Trophoblast cell (in vitro differentiated cells and primary cell): ENCODE results near the gene OPRM1.
"Not testable (repeated sequence)": the region's sequence is repeated elsewhere in the genome, so short reads cannot be mapped to it uniquely, and the experiment has no call there.

ENCODE experiments used
- DNase-seq, 2 donors: peaks; one replicate each; pipeline ENCODE4 v3.0.0-alpha.2; 2016
- H2AFZ ChIP-seq: 2 replicates; pipeline ENCODE4 v1.6.1; 2013; ENCODE audit warnings: low read length, moderate library complexity, mild to moderate bottlenecking; ENCODE audit not compliant: insufficient read depth, poor library complexity
- H2AK5ac ChIP-seq: 2 replicates; pipeline ENCODE4 v1.6.1; 2013; ENCODE audit warnings: mild to moderate bottlenecking, low read length
- H2BK120ac ChIP-seq: 2 replicates; pipeline ENCODE4 v1.6.1; 2013; ENCODE audit warnings: low read length, mild to moderate bottlenecking, moderate library complexity; ENCODE audit not compliant: insufficient read depth, poor library complexity
- H2BK12ac ChIP-seq: 2 replicates; pipeline ENCODE4 v1.6.1; 2013; ENCODE audit warnings: mild to moderate bottlenecking, low read length, moderate library complexity
- H2BK5ac ChIP-seq: 2 replicates; pipeline ENCODE4 v1.6.1; 2013; ENCODE audit warnings: low read length, low read depth, moderate library complexity, mild to moderate bottlenecking; ENCODE audit not compliant: poor library complexity
- H3K14ac ChIP-seq: 2 replicates; pipeline ENCODE4 v1.6.1; 2013; ENCODE audit warnings: mild to moderate bottlenecking, low read length
- H3K18ac ChIP-seq: 2 replicates; pipeline ENCODE4 v1.6.1; 2013; ENCODE audit warnings: mild to moderate bottlenecking, low read length
- H3K23ac ChIP-seq: 2 replicates; pipeline ENCODE4 v1.6.1; 2013; ENCODE audit warnings: low read length
- H3K27ac ChIP-seq: 2 replicates; pipeline ENCODE4 v1.5.1; 2013; ENCODE audit warnings: low read depth, mild to moderate bottlenecking, inconsistent platforms, low read length, moderate library complexity
- H3K27me3 ChIP-seq: 2 replicates; pipeline ENCODE4 v1.6.1; 2013; ENCODE audit warnings: inconsistent platforms, mild to moderate bottlenecking, low read length, moderate library complexity; ENCODE audit not compliant: insufficient read depth
- H3K36me3 ChIP-seq, 2 experiments: 1 replicate in 1 of 2; 2 replicates in 1 of 2; pipeline ENCODE4 v1.6.1; 2013; ENCODE audit warnings: low read length in 2 of 2, mild to moderate bottlenecking in 2 of 2, moderate library complexity in 1 of 2; ENCODE audit not compliant: insufficient read depth in 2 of 2, control insufficient read depth in 1 of 2
- H3K4ac ChIP-seq: 2 replicates; pipeline ENCODE4 v1.6.1; 2013; ENCODE audit warnings: low read depth, mild to moderate bottlenecking, low read length, moderate library complexity
- H3K4me1 ChIP-seq, 2 experiments: 1 replicate in 1 of 2; 2 replicates in 1 of 2; pipeline ENCODE4 v1.6.1; 2013; ENCODE audit warnings: low read length in 2 of 2, mild to moderate bottlenecking in 2 of 2, moderate library complexity in 1 of 2; ENCODE audit not compliant: insufficient read depth in 2 of 2, control insufficient read depth in 1 of 2
- H3K4me2 ChIP-seq: 2 replicates; pipeline ENCODE4 v1.6.1; 2013; ENCODE audit warnings: inconsistent platforms, mild to moderate bottlenecking, low read length, moderate library complexity
- H3K4me3 ChIP-seq: 2 replicates; pipeline ENCODE4 v1.5.1; 2013; ENCODE audit warnings: mild to moderate bottlenecking, low read depth, low read length, inconsistent platforms
- H3K79me1 ChIP-seq: one replicate; pipeline ENCODE4 v1.6.1; 2013; ENCODE audit warnings: low read length
- H3K79me2 ChIP-seq: 2 replicates; pipeline ENCODE4 v1.6.1; 2013; ENCODE audit warnings: low read length, mild to moderate bottlenecking; ENCODE audit not compliant: control insufficient read depth, insufficient read depth, poor library complexity
- H3K9ac ChIP-seq: 2 replicates; pipeline ENCODE4 v1.6.1; 2013; ENCODE audit warnings: mild to moderate bottlenecking, low read length
- H3K9me3 ChIP-seq: 2 replicates; pipeline ENCODE4 v1.6.1; 2013; ENCODE audit warnings: low read depth, mild to moderate bottlenecking, control low read depth, inconsistent platforms, low read length; ENCODE audit not compliant: insufficient read depth
- H4K12ac ChIP-seq: 2 replicates; pipeline ENCODE4 v1.6.1; 2013; ENCODE audit warnings: low read depth, mild to moderate bottlenecking, low read length, moderate library complexity
- H4K8ac ChIP-seq: 2 replicates; pipeline ENCODE4 v1.6.1; 2013; ENCODE audit warnings: low read depth, mild to moderate bottlenecking, low read length, moderate library complexity
- H4K91ac ChIP-seq: one replicate; pipeline ENCODE4 v1.6.1; 2013; ENCODE audit warnings: low read depth, mild to moderate bottlenecking, low read length, moderate library complexity
- WGBS: extraction: QIAGEN DNeasy Blood & Tissue Kit; methylation state at CpG from one replicate; pipeline ENCODE4 v1.1.7; 2013; ENCODE audit warnings: missing lambda C conversion rate; ENCODE audit not compliant: insufficient read length, insufficient coverage; ENCODE audit errors: extremely low coverage; 5-methylcytosine and 5-hydroxymethylcytosine counted together

Gene OPRM1

DNA sequence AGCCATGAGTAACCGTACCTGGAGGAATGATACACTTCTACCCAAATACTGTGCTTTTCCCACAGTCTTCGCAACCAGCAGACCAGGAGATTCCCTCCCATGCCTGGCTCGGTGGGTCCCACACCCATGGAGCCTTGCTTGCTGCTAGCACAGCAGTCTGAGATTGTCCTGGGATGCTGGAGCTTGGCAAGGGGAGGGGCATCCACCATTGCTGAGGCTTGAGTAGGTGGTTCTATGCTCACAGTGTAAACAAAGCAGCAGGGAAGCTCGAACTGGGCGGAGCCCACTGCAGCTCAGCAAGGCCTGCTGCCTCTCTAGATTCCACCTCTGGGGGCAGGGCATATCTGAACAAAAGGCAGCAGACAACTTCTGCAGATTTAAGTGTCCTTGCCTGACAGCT, 133.4 kb downstream of the OPRM1 start:
- no CpG with 5 or more reads among the region's 5 CpGs for WGBS
- not testable (repeated sequence) for H4K91ac ChIP-seq, H2AK5ac ChIP-seq, H3K36me3 ChIP-seq, H4K8ac ChIP-seq, H3K14ac ChIP-seq, H2AFZ ChIP-seq, H3K4me3 ChIP-seq, H2BK5ac ChIP-seq, H3K18ac ChIP-seq, H4K12ac ChIP-seq, DNase-seq, H3K23ac ChIP-seq, H3K9me3 ChIP-seq, H3K27ac ChIP-seq, H3K4ac ChIP-seq, H3K27me3 ChIP-seq, H3K79me1 ChIP-seq, H3K9ac ChIP-seq, H3K4me1 ChIP-seq, H3K79me2 ChIP-seq, H2BK120ac ChIP-seq, H3K4me2 ChIP-seq, H2BK12ac ChIP-seq

DNA sequence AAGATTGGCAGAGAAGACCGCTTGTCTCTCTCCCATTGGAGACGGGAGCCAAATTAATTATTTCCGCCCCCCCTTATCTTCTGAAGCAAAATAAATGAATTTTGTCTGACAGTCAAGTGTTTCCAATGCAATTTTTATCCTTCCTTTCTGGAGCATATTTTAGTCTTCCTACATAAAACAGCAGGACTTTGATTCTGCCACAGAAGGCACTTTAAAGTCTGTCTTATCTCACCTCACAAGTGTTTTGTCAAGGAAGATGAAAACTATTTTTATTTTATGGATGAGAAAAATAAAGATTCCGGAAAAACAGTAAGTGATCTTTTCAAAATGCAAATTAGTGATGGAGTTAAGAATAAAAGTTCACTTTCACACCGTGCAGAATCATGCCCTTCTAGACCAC, 140.4 kb downstream of the OPRM1 start:
- H2BK5ac ChIP-seq = no peak overlapping the region
- no peaks in the 10 kb centered on the region for H3K27me3 ChIP-seq
- H3K23ac ChIP-seq = no peak overlapping the region
- no peaks in the 10 kb centered on the region for H3K79me2 ChIP-seq
- no peak overlapping the region for H3K14ac ChIP-seq
- no peak for DNase-seq
- no peak overlapping the region for H2AFZ ChIP-seq
- no peaks in the 10 kb centered on the region for H3K79me1 ChIP-seq
- no peak overlapping the region for H3K27ac ChIP-seq
- H4K12ac ChIP-seq = no peak overlapping the region
- H3K4ac ChIP-seq = no peak overlapping the region
- H3K4me3 ChIP-seq = no peak overlapping the region
- no peak overlapping the region for H2AK5ac ChIP-seq
- H3K4me1 ChIP-seq = no peaks in the 10 kb centered on the region
- no CpG with 5 or more reads among the region's 5 CpGs for WGBS
- H4K8ac ChIP-seq = no peak overlapping the region
- no peaks in the 10 kb centered on the region for H3K9me3 ChIP-seq
- no peak overlapping the region for H3K4me2 ChIP-seq
- H3K36me3 ChIP-seq = no peaks in the 10 kb centered on the region
- H3K9ac ChIP-seq = no peak overlapping the region
- H2BK12ac ChIP-seq = no peak overlapping the region
- H4K91ac ChIP-seq = no peak overlapping the region
- no peak overlapping the region for H2BK120ac ChIP-seq
- H3K18ac ChIP-seq = no peak overlapping the region

GRCh38 chr6:154187203-154187602, 148.2 kb downstream of the OPRM1 start:
- Histone ChIP-seq H3K14ac (no peak overlapping the region), H3K79me2 (no peaks in the 10 kb centered on the region), H3K18ac (no peak overlapping the region), H4K12ac (no peak overlapping the region), H3K79me1 (no peaks in the 10 kb centered on the region), H3K9ac (no peak overlapping the region), H3K27me3 (no peaks in the 10 kb centered on the region), H3K4me1 (no peaks in the 10 kb centered on the region), H3K27ac (no peak overlapping the region), H2AFZ (no peak overlapping the region), H2BK120ac (no peak overlapping the region), H4K8ac (no peak overlapping the region), H3K23ac (no peak overlapping the region), H3K36me3 (no peaks in the 10 kb centered on the region), H4K91ac (no peak overlapping the region), H2BK12ac (no peak overlapping the region), H2AK5ac (no peak overlapping the region), H2BK5ac (no peak overlapping the region), H3K9me3 (no peaks in the 10 kb centered on the region), H3K4me2 (no peak overlapping the region), H3K4ac (no peak overlapping the region), H3K4me3 (no peak overlapping the region)
- no CpG with 5 or more reads among the region's 3 CpGs for WGBS
- no peak for DNase-seq

- Histone ChIP-seq H3K9me3 (no peaks in the 10 kb centered on the region), H2BK5ac (no peak overlapping the region), H2BK120ac (no peak overlapping the region), H3K14ac (no peak overlapping the region), H3K4me1 (no peaks in the 10 kb centered on the region), H2BK12ac (no peak overlapping the region), H3K36me3 (no peaks in the 10 kb centered on the region), H3K18ac (no peak overlapping the region), H3K4me2 (no peak overlapping the region), H3K27ac (no peak overlapping the region), H2AFZ (no peak overlapping the region), H3K4me3 (no peak overlapping the region), H4K91ac (no peak overlapping the region), H2AK5ac (no peak overlapping the region), H3K27me3 (no peaks in the 10 kb centered on the region), H3K23ac (no peak overlapping the region), H4K8ac (no peak overlapping the region), H4K12ac (no peak overlapping the region), H3K9ac (no peak overlapping the region), H3K79me1 (no peaks in the 10 kb centered on the region), H3K79me2 (no peaks in the 10 kb centered on the region), H3K4ac (no peak overlapping the region)
- DNase-seq = no peak
Measured at GRCh38 chr6:154187714-154188113, 148.7 kb downstream of the OPRM1 start.
